Stimulated activated CD8-positive, alpha-beta memory T cell treated with anti-CD3 and anti-CD28 coated beads, Interleukin-15, amount 100 ng/mL, for 48 hours (primary cell): ENCODE results near the gene DDHD1.
A peak's percentile ranks its signal among the peaks of the same experiment; 100 is the strongest.
"Not testable (repeated sequence)": the region's sequence is repeated elsewhere in the genome, so short reads cannot be mapped to it uniquely, and the experiment has no call there.

Experiments used
- DNase-seq, 2 donors: peaks; one replicate each; pipeline ENCODE4 v3.0.0-alpha.2; 2020; ENCODE audit warnings: low read depth in 2 of 2

The DDHD1 gene

DNA sequence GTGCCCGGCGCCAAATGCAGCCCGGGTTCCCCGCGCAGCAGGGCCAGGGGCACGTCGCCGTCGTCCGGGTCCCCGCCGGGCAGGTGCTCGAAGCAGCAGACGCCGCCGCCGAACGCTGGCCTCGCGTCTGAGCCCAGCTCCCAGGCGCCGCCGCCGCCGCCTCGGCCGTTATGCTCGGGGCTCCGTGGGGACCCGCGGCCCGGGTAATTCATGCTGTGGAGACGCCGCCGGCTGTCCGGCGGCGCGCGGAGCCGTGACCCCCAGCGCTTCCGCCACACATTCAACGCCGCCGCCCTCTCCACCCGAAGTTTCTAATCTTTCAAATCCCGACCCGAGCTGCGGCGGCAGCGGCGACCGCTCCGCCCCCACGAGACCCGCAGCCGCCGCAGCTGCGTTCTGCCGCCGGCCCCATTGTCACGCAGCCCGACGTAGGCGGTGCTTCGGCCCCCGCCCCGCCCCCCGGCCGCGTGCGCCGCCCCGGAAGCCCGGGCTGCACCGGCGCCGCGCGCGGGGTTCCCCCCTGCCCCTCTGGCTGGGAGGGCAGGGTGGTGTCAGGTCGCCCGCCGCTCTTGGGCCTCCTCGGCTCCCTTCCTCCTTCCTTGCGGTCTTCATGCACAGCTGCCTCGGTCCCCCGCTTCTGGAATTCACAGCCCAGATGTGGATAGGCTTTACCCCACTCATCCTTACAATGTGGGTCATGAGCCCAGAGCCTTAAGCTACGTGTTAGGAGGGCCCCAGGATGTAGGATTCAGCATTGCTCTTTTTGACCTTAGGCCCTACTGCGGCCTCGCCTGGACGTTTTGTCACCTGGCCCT, at the start of gene DDHD1:
TSS of gene DDHD1 (minus strand) at position 437 of the 815 bp plus-strand sequence. CDS start at position 212, 225 bp downstream.
- DNase-seq: peak; percentile 76 to 83

GRCh38 chr14:53195949-53196348, 42.8 kb upstream of the DDHD1 start:
- DNase-seq: no peak

DNA sequence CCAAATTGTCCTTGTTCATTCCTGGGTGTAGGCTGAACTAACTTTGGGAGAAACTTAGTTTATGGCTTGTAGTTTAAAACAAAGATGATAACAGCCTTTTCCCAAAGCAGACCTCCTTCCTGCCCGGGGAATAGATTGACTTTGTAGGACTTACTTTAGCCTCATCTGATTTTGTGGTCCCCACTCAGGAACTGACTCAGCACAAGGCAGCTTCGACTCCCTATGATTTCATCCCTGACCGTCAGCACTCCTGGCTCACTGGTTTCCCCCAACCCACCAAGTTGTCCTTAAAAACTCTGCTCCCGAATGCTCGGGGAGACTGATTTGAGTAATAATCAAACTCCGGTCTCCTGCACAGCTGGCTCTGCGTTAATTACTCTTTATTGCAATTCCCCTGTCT, 40.1 kb upstream of the DDHD1 start:
- no peak for DNase-seq

DNA sequence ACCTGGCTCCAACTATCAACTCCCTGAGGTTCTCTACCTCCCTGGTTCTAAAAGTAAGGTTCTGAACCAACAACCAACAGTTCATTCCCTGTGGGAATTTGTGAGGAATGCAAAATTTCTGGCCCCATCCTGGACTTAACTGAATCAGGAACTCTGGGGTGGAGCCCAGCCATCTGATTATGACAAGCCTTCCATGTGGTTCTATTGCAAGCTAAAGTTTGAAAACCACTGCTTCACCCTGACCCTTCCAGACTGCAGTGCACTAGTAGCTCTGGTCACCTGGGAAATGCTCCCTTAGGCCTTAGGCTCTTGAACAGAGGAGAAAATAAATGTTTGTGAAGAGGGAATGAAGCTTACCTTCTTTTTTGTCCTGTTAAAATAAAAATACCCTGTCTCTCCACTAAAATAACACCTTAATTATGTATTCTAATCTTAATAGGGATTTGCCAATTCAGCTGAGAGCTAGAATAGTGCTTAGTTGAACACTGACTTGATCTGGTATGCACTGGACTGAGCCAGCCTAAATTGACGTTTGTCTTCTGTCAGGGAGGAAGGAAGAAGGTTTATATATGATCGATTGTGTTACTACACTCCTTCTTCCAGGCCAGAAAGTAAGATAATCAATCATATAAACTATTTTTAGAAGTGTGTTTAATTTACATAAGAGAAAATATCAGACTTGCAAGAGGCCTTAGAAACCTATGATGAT, 39.1 kb upstream of the DDHD1 start:
- no peak for DNase-seq

DNA sequence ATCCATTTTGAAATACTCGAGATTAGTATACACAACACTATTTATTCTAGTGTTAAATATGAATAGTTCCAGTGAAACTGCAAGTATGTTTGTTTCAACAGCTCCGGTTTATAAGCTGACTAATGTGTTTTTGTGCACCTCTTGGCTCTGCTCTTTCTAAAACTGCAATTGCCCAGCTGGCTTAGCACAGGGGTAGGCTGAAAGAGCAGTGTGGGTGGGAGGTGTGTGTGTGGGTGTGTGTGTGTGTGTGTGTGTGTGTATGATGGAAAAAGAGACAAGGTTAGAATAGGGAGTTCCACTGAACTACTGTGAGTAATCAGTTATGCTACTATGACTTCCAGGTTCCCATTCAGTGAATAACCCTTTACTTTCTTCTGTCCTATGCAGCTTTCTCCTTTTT, 37.8 kb upstream of the DDHD1 start:
- DNase-seq: peak; percentile 29 to 63

DNA sequence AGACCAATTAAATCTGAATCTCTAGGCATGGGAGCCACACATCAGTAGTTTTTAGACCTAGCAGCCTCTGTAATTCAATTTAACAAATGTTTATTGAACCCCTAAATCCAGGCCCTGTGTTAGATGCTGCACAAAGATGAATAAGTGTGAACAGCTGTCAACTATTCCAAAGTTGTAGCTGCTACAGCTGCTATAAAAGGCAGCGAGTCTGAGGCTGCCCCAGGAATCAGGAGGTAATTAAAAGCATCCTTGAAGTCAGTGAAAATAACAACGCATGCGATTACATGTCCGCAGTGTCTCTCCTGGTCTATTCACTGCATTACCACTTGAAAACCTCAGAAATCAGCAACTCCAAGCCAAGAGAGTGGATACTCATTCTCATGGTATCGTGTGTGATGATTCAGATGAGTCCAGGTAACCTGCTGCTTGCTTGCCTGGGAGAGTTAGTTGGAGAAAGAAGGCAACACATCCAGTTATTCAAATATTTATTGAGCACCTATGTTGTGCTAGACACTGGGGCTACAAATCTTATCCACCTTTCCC, 34.9 kb upstream of the DDHD1 start:
- no peak for DNase-seq

GRCh38 chr14:53186532-53186931, 33.4 kb upstream of the DDHD1 start:
- DNase-seq: no peak

GRCh38 chr14:53183611-53184010, 30.5 kb upstream of the DDHD1 start:
- DNase-seq: no peak

DNA sequence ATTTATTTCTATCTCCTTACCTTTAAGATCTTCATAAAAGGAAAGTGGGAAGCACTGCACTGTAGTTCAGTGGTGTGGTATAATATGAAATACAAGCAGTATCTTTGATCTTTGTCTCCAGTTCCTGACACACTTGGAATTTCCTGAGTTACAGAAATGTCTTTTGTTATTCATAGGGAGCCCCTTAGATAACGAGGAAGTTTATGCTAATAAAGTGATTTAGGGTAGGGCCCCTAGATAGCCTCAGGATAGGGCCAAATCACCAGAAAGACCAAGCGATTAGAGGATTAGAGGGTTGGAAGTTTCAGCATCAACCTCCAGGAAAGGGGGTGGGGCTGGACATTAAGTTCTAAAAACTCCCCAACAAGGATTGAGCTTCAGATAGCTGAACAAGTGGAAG, 29.9 kb upstream of the DDHD1 start:
- no peak for DNase-seq

GRCh38 chr14:53181463-53182081, 28.4 kb upstream of the DDHD1 start:
- DNase-seq: peak in 1 of 2 donors; percentile 12

- DNase-seq: peak; percentile 9 to 36
Measured at GRCh38 chr14:53180272-53181221, 27.4 kb upstream of the DDHD1 start.

DNA sequence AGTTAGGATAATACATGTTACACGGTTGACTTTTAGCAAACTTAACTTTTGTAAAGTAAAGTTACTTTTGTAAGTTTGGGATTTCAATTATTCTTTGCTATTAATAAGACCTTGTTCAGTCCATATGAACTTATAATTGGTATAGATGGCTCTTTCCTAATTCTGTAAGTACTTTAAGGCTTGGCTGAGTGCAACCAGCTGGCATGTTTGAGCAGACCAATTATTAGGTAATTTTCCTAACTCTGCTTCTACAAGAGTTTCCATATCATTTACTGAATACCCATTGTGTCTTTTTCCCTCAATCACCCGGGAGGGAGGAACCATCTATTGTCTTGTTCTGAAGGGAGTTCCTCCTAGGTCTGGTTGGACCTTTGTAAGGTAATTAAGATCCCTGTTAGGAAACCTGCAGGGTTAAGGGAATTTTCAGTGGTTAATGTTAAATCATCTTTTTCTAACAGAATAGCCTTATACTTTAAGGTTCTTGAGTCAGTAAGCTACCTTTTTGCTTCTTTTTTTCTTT, 26.4 kb upstream of the DDHD1 start:
- DNase-seq: not testable (repeated sequence)

GRCh38 chr14:53175375-53175774, 22.3 kb upstream of the DDHD1 start:
- DNase-seq: no peak

DNA sequence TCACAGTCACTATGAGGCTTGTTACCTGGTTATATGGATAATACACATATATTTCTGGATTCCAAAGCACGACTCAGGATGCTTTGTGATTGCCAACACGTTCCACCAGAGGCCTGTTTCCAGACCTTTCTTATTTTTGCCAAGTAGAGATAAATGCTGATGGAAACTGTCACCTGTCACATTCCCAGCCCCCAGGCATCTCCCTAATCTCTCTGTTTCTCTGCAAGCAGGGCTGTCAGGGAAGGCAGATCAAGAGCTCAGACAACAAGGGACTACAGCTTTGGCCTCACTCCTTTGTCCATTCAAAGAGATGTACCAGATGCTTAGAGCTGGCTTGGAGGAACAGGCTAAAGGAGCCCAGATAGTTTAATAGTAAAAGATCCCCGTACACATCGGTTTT, 21.8 kb upstream of the DDHD1 start:
- no peak for DNase-seq

DNA sequence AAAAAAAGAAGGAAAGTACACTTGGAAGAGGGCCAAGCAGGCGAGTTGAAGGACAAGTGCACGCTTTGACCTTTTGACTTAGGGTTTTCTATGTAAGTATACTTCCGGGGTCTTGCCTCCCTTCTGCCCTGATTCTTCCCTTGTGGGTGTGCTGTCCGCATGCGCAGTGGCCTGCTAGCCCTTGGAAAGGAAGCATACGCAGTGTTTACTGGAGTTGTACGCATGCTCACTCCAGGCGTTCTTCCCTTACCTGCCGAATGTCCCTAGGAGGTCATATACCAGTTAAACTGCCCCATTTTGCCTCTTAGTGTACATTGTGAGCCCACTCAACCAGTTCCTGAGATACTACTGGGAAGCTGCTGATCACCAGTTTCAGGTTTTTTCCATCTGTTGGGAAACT, 15.7 kb upstream of the DDHD1 start:
- no peak for DNase-seq

DNA sequence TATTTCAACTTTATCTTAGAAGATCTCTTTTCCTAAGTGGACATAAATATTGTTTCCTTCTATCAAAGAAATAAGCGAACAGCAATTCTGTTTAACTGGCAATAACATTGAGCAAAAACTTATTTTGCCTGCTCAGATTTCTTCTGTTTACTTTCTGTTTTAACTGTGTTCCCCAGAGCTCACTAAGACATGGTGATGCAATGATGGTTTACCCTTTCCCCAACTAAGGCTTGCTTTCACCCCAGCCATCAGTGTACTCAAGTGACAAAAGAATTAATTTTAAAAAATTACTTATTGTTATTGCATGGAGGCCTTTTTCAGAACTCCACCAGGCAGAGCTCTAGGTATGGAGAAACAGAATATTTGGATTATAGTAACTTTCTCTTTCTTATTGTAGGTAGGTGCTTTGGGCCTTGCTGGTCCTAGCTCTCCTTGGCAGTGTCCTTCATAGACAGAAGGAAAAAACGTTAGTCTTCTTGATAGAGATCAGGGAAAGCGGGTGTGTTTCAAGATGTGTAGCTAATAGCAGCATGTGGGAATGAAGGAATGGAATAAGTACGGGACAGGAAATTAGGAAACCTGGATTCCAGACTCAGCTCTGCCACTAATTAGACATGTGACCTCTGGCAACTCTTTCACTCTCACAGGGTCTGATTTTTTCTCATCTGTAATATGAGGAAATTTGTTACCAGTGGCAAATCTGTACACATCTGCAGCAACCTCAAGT, 14.6 kb upstream of the DDHD1 start:
- DNase-seq: no peak

GRCh38 chr14:53161758-53162435, 8.8 kb upstream of the DDHD1 start:
- DNase-seq: no peak

- DNase-seq: no peak
Measured at GRCh38 chr14:53156238-53156637, 3.1 kb upstream of the DDHD1 start.

DNA sequence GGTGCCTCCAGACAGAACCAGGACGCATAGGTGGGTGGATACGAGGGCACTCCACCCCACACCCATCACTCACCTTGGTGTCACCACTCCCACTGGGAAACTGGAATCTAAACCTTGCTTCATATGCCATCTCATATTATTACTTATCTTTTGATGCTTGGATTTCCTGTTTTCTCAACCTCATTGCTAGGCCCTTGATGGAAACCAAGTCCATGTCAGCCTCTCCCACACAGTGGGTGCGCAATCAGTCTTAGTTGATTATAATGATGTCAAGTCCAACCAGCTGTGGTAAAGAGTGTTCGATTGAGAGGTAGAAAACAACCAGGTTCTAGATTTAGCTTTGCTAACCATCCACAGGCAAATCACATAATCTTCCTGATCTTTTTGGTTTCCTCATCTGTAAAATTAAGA, 584 bp upstream of the DDHD1 start:
- DNase-seq: peak; percentile 7 to 28
